HG03103 (cell line): ENCODE data around the gene NDUFA11.
A peak's percentile ranks its signal among the peaks of the same experiment; 100 is the strongest.

Experiments
- ATAC-seq: cut with Tn5 transposase; IDR thresholded peaks from one replicate; pipeline ENCODE4 v1.9.1; 2021; ENCODE audit warnings: low read depth; ENCODE audit not compliant: unreplicated experiment

Gene NDUFA11

GRCh38 chr19:5933391-5934068 is 29.9 kb upstream of the NDUFA11 start:
- no peak for ATAC-seq

GRCh38 chr19:5932609-5933262 is 29.1 kb upstream of the NDUFA11 start:
- ATAC-seq: no peak

- no peak for ATAC-seq
Observed at GRCh38 chr19:5932146-5932545, 28.6 kb upstream of the NDUFA11 start.

GRCh38 chr19:5931251-5931650 is 27.7 kb upstream of the NDUFA11 start:
- no peak for ATAC-seq

- ATAC-seq: no peak
Observed at GRCh38 chr19:5929625-5930024, 26.0 kb upstream of the NDUFA11 start.

- ATAC-seq: no peak
Observed at GRCh38 chr19:5929179-5929578, 25.6 kb upstream of the NDUFA11 start.

- peak; percentile 51 for ATAC-seq
Observed at GRCh38 chr19:5927441-5927821, 23.8 kb upstream of the NDUFA11 start.

GRCh38 chr19:5926641-5927440 is 23.3 kb upstream of the NDUFA11 start:
- ATAC-seq: no peak

GRCh38 chr19:5925830-5926427 is 22.3 kb upstream of the NDUFA11 start:
- no peak for ATAC-seq

- ATAC-seq: no peak
Observed at GRCh38 chr19:5923356-5923755, 19.8 kb upstream of the NDUFA11 start.

GRCh38 chr19:5922161-5922545 is 18.6 kb upstream of the NDUFA11 start:
- no peak for ATAC-seq

GRCh38 chr19:5921516-5922160 is 18.0 kb upstream of the NDUFA11 start:
- ATAC-seq: no peak

- ATAC-seq: no peak
Observed at GRCh38 chr19:5918463-5919079, 15.0 kb upstream of the NDUFA11 start.

- no peak for ATAC-seq
Observed at GRCh38 chr19:5917431-5918107, 14.0 kb upstream of the NDUFA11 start.

- no peak for ATAC-seq
Observed at GRCh38 chr19:5916181-5916708, 12.7 kb upstream of the NDUFA11 start.

GRCh38 chr19:5915782-5916165 is 12.2 kb upstream of the NDUFA11 start:
- ATAC-seq: no peak

- no peak for ATAC-seq
Observed at GRCh38 chr19:5914946-5915781, 11.6 kb upstream of the NDUFA11 start.

GRCh38 chr19:5914358-5914774 is 10.8 kb upstream of the NDUFA11 start:
- ATAC-seq: no peak
